Measurements from ENCODE around the gene WDR54. TPM values are rescaled to one million over a fixed set of nuclear protein-coding genes. Genes with fewer than 3 reads are reported as not detected.
A peak's percentile ranks its signal among the peaks of the same experiment; 100 is the strongest.
"Not testable (repeated sequence)": the region's sequence is repeated elsewhere in the genome, so short reads cannot be mapped to it uniquely, and the experiment has no call there.

Gene WDR54
- total and polyA plus RNA-seq, 2 donors, result 32.5 to 35.6 TPM

GRCh38 chr2:74420443-74421103 is 957 bp upstream of the WDR54 start:
- not testable (repeated sequence) for DNase-seq (ENCODE audit: low read depth in 6 of 9, low spot score in 9 of 9); H3K9me3 ChIP-seq (ENCODE audit: control insufficient read depth in 2 of 2, insufficient read depth in 1 of 2, low read length in 1 of 2)
- Histone ChIP-seq H3K27me3 (ENCODE audit: control insufficient read depth in 2 of 2, insufficient read depth in 1 of 2, low read length in 1 of 2) (peaks cover 0 to 28% of the 10 kb centered on the region in 2 donors), H3K27ac (ENCODE audit: low read depth in 1 of 2, low read length in 1 of 2) (peak overlapping the region; percentile 55 to 76), H3K36me3 (ENCODE audit: control insufficient read depth in 2 of 2, insufficient read depth in 2 of 2, low read length in 1 of 2) (peaks cover 6 to 12% of the 10 kb centered on the region in 2 donors), H3K4me3 (ENCODE audit: low read length in 2 of 2) (peak overlapping the region in 1 of 2 donors; percentile 70), H3K4me1 (ENCODE audit: control insufficient read depth in 2 of 2, insufficient read depth in 2 of 2, low read length in 2 of 2) (peaks cover 6 to 35% of the 10 kb centered on the region in 2 donors)
- 89% methylated on average over 19 of the region's 19 CpGs for WGBS

GRCh38 chr2:74423231-74424095 is 1.9 kb downstream of the WDR54 start:
- DNase-seq (ENCODE audit: low read depth in 6 of 9, low spot score in 9 of 9), result no peak
- Histone ChIP-seq H3K36me3 (ENCODE audit: control insufficient read depth in 2 of 2, insufficient read depth in 2 of 2, low read length in 1 of 2) (peaks cover 16 to 21% of the 10 kb centered on the region in 2 donors), H3K27ac (ENCODE audit: low read depth in 1 of 2, low read length in 1 of 2) (no peak overlapping the region), H3K9me3 (ENCODE audit: control insufficient read depth in 2 of 2, insufficient read depth in 1 of 2, low read length in 1 of 2) (no peaks in the 10 kb centered on the region), H3K4me1 (ENCODE audit: control insufficient read depth in 2 of 2, insufficient read depth in 2 of 2, low read length in 2 of 2) (peaks cover 6 to 18% of the 10 kb centered on the region in 2 donors), H3K4me3 (ENCODE audit: low read length in 2 of 2) (no peak overlapping the region), H3K27me3 (ENCODE audit: control insufficient read depth in 2 of 2, insufficient read depth in 1 of 2, low read length in 1 of 2) (peaks cover 0 to 5% of the 10 kb centered on the region in 2 donors)
- 96% methylated on average over 9 of the region's 9 CpGs for WGBS

GRCh38 chr2:74424139-74424992 is 2.8 kb downstream of the WDR54 start:
- DNase-seq (ENCODE audit: low read depth in 6 of 9, low spot score in 9 of 9), result no peak
- H3K4me3 ChIP-seq (ENCODE audit: low read length in 2 of 2), result no peak overlapping the region
- peaks cover 16 to 21% of the 10 kb centered on the region in 2 donors for H3K36me3 ChIP-seq (ENCODE audit: control insufficient read depth in 2 of 2, insufficient read depth in 2 of 2, low read length in 1 of 2)
- H3K4me1 ChIP-seq (ENCODE audit: control insufficient read depth in 2 of 2, insufficient read depth in 2 of 2, low read length in 2 of 2), result peaks cover 6 to 18% of the 10 kb centered on the region in 2 donors
- H3K27ac ChIP-seq (ENCODE audit: low read depth in 1 of 2, low read length in 1 of 2), result no peak overlapping the region
- 97% methylated on average over 5 of the region's 5 CpGs for WGBS
- no peaks in the 10 kb centered on the region for H3K9me3 ChIP-seq (ENCODE audit: control insufficient read depth in 2 of 2, insufficient read depth in 1 of 2, low read length in 1 of 2)
- H3K27me3 ChIP-seq (ENCODE audit: control insufficient read depth in 2 of 2, insufficient read depth in 1 of 2, low read length in 1 of 2), result peaks cover 0 to 5% of the 10 kb centered on the region in 2 donors

- Histone ChIP-seq H3K27ac (ENCODE audit: low read depth in 1 of 2, low read length in 1 of 2) (no peak overlapping the region), H3K36me3 (ENCODE audit: control insufficient read depth in 2 of 2, insufficient read depth in 2 of 2, low read length in 1 of 2) (peaks cover 16 to 24% of the 10 kb centered on the region in 2 donors)
- 98% methylated on average over 5 of the region's 5 CpGs for WGBS
These were observed 3.5 kb downstream of the WDR54 start for GRCh38 chr2:74424995-74425406.

GRCh38 chr2:74425523-74425922 is 4.0 kb downstream of the WDR54 start:
- peaks cover 16 to 24% of the 10 kb centered on the region in 2 donors for H3K36me3 ChIP-seq (ENCODE audit: control insufficient read depth in 2 of 2, insufficient read depth in 2 of 2, low read length in 1 of 2)
- peaks cover 6 to 15% of the 10 kb centered on the region in 2 donors for H3K4me1 ChIP-seq (ENCODE audit: control insufficient read depth in 2 of 2, insufficient read depth in 2 of 2, low read length in 2 of 2)
- no peaks in the 10 kb centered on the region for H3K9me3 ChIP-seq (ENCODE audit: control insufficient read depth in 2 of 2, insufficient read depth in 1 of 2, low read length in 1 of 2)
- H3K27ac ChIP-seq (ENCODE audit: low read depth in 1 of 2, low read length in 1 of 2), result no peak overlapping the region
- H3K4me3 ChIP-seq (ENCODE audit: low read length in 2 of 2), result no peak overlapping the region
- DNase-seq (ENCODE audit: low read depth in 6 of 9, low spot score in 9 of 9), result no peak
- 98% methylated on average over 7 of the region's 7 CpGs for WGBS
- peaks cover 0 to 3% of the 10 kb centered on the region in 2 donors for H3K27me3 ChIP-seq (ENCODE audit: control insufficient read depth in 2 of 2, insufficient read depth in 1 of 2, low read length in 1 of 2)

More at GRCh38 chr2:74424995-74425406, 3.5 kb downstream of the WDR54 start:
- Histone ChIP-seq H3K27me3 (ENCODE audit: control insufficient read depth in 2 of 2, insufficient read depth in 1 of 2, low read length in 1 of 2) (peaks cover 0 to 5% of the 10 kb centered on the region in 2 donors), H3K4me3 (ENCODE audit: low read length in 2 of 2) (no peak overlapping the region), H3K4me1 (ENCODE audit: control insufficient read depth in 2 of 2, insufficient read depth in 2 of 2, low read length in 2 of 2) (peaks cover 6 to 18% of the 10 kb centered on the region in 2 donors), H3K9me3 (ENCODE audit: control insufficient read depth in 2 of 2, insufficient read depth in 1 of 2, low read length in 1 of 2) (no peaks in the 10 kb centered on the region)
- no peak for DNase-seq (ENCODE audit: low read depth in 6 of 9, low spot score in 9 of 9)

- H3K9me3 ChIP-seq (ENCODE audit: control insufficient read depth in 2 of 2, insufficient read depth in 1 of 2, low read length in 1 of 2), result no peaks in the 10 kb centered on the region
- H3K4me1 ChIP-seq (ENCODE audit: control insufficient read depth in 2 of 2, insufficient read depth in 2 of 2, low read length in 2 of 2), result peaks cover 4 to 7% of the 10 kb centered on the region in 2 donors
- H3K27ac ChIP-seq (ENCODE audit: low read depth in 1 of 2, low read length in 1 of 2), result no peak overlapping the region
- no peaks in the 10 kb centered on the region for H3K27me3 ChIP-seq (ENCODE audit: control insufficient read depth in 2 of 2, insufficient read depth in 1 of 2, low read length in 1 of 2)
- H3K36me3 ChIP-seq (ENCODE audit: control insufficient read depth in 2 of 2, insufficient read depth in 2 of 2, low read length in 1 of 2), result peaks cover 16 to 24% of the 10 kb centered on the region in 2 donors
- DNase-seq (ENCODE audit: low read depth in 6 of 9, low spot score in 9 of 9), result no peak
- 96% methylated on average over 14 of the region's 14 CpGs for WGBS
- no peak overlapping the region for H3K4me3 ChIP-seq (ENCODE audit: low read length in 2 of 2)
These were observed 4.7 kb downstream of the WDR54 start for GRCh38 chr2:74426181-74426758.

GRCh38 chr2:74427551-74427950 is 6.0 kb downstream of the WDR54 start:
- 92% methylated on average over 3 of the region's 3 CpGs for WGBS
- no peak overlapping the region for H3K4me3 ChIP-seq (ENCODE audit: low read length in 2 of 2)
- H3K27me3 ChIP-seq (ENCODE audit: control insufficient read depth in 2 of 2, insufficient read depth in 1 of 2, low read length in 1 of 2), result no peaks in the 10 kb centered on the region
- no peak overlapping the region for H3K27ac ChIP-seq (ENCODE audit: low read depth in 1 of 2, low read length in 1 of 2)
- H3K4me1 ChIP-seq (ENCODE audit: control insufficient read depth in 2 of 2, insufficient read depth in 2 of 2, low read length in 2 of 2), result no peaks in the 10 kb centered on the region
- DNase-seq (ENCODE audit: low read depth in 6 of 9, low spot score in 9 of 9), result no peak
- H3K36me3 ChIP-seq (ENCODE audit: control insufficient read depth in 2 of 2, insufficient read depth in 2 of 2, low read length in 1 of 2), result peaks cover 16 to 24% of the 10 kb centered on the region in 2 donors
- H3K9me3 ChIP-seq (ENCODE audit: control insufficient read depth in 2 of 2, insufficient read depth in 1 of 2, low read length in 1 of 2), result no peaks in the 10 kb centered on the region

- WGBS, result 96% methylated on average over 5 of the region's 5 CpGs
- DNase-seq (ENCODE audit: low read depth in 6 of 9, low spot score in 9 of 9), result no peak
- peaks cover 16 to 24% of the 10 kb centered on the region in 2 donors for H3K36me3 ChIP-seq (ENCODE audit: control insufficient read depth in 2 of 2, insufficient read depth in 2 of 2, low read length in 1 of 2)
- H3K27me3 ChIP-seq (ENCODE audit: control insufficient read depth in 2 of 2, insufficient read depth in 1 of 2, low read length in 1 of 2), result no peaks in the 10 kb centered on the region
- H3K9me3 ChIP-seq (ENCODE audit: control insufficient read depth in 2 of 2, insufficient read depth in 1 of 2, low read length in 1 of 2), result no peaks in the 10 kb centered on the region
- H3K4me3 ChIP-seq (ENCODE audit: low read length in 2 of 2), result no peak overlapping the region
- no peaks in the 10 kb centered on the region for H3K4me1 ChIP-seq (ENCODE audit: control insufficient read depth in 2 of 2, insufficient read depth in 2 of 2, low read length in 2 of 2)
- no peak overlapping the region for H3K27ac ChIP-seq (ENCODE audit: low read depth in 1 of 2, low read length in 1 of 2)
These were observed 7.1 kb downstream of the WDR54 start for GRCh38 chr2:74428675-74429074.

Data from thymus (tissue), 11 donors.